CD4-positive, alpha-beta T cell treated with Interleukin-1 beta for 1 hour (primary cell): ENCODE results near the gene DTNBP1.
"Not testable (repeated sequence)": the region's sequence is repeated elsewhere in the genome, so short reads cannot be mapped to it uniquely, and the experiment has no call there.

ENCODE experiments used
- DNase-seq, 2 donors: peaks; one replicate each; pipeline ENCODE4 v3.0.0-alpha.2; 2020 to 2022

The DTNBP1 gene

GRCh38 chr6:15554728-15555100, 108.1 kb downstream of the DTNBP1 start:
- no peak for DNase-seq

GRCh38 chr6:15553736-15554294, 109.0 kb downstream of the DTNBP1 start:
- DNase-seq = no peak

- DNase-seq = no peak
Measured at GRCh38 chr6:15553031-15553430, 109.8 kb downstream of the DTNBP1 start.

- no peak for DNase-seq
Measured at GRCh38 chr6:15551798-15552197, 111.0 kb downstream of the DTNBP1 start.

GRCh38 chr6:15551262-15551661, 111.6 kb downstream of the DTNBP1 start:
- DNase-seq = no peak

- no peak for DNase-seq
Measured at GRCh38 chr6:15550546-15551123, 112.2 kb downstream of the DTNBP1 start.

GRCh38 chr6:15549371-15549770, 113.5 kb downstream of the DTNBP1 start:
- no peak for DNase-seq

GRCh38 chr6:15547400-15547799, 115.4 kb downstream of the DTNBP1 start:
- DNase-seq = no peak

- no peak for DNase-seq
Measured at GRCh38 chr6:15546591-15546990, 116.2 kb downstream of the DTNBP1 start.

GRCh38 chr6:15544321-15544900, 118.4 kb downstream of the DTNBP1 start:
- no peak for DNase-seq

- not testable (repeated sequence) for DNase-seq
Measured at GRCh38 chr6:15543332-15543917, 119.4 kb downstream of the DTNBP1 start.

GRCh38 chr6:15539722-15540270, 123.0 kb downstream of the DTNBP1 start:
- DNase-seq = no peak

GRCh38 chr6:15538766-15539495, 123.9 kb downstream of the DTNBP1 start:
- no peak for DNase-seq

GRCh38 chr6:15538106-15538505, 124.7 kb downstream of the DTNBP1 start:
- no peak for DNase-seq

- no peak for DNase-seq
Measured at GRCh38 chr6:15536198-15536955, 126.5 kb downstream of the DTNBP1 start.

- no peak for DNase-seq
Measured at GRCh38 chr6:15535495-15536197, 127.2 kb downstream of the DTNBP1 start.

- peak in 1 of 2 donors; percentile 53 for DNase-seq
Measured at GRCh38 chr6:15534974-15535373, 127.9 kb downstream of the DTNBP1 start.

- no peak for DNase-seq
Measured at GRCh38 chr6:15533379-15534026, 129.3 kb downstream of the DTNBP1 start.

- no peak for DNase-seq
Measured at GRCh38 chr6:15531973-15532372, 130.9 kb downstream of the DTNBP1 start.

- no peak for DNase-seq
Measured at GRCh38 chr6:15530411-15530810, 132.4 kb downstream of the DTNBP1 start.

GRCh38 chr6:15528870-15529269, 134.0 kb downstream of the DTNBP1 start:
- no peak for DNase-seq
